H1 (cell line): ENCODE measurements around the gene AKAP8. TPM values are rescaled to one million over a fixed set of nuclear protein-coding genes. Genes with fewer than 3 reads are reported as not detected.

Source experiments
- CTCF ChIA-PET: fragments of 300-600 bp; sonication (Branson Sonifier 250); formaldehyde crosslinking; loops from one replicate; lab custom pipeline; 2021; ENCODE audit not compliant: partially characterized antibody; lab: Charles Lee
- POLR2A ChIA-PET: fragments of 300-600 bp; sonication (Branson Sonifier 250); formaldehyde crosslinking; loops from one replicate; lab custom pipeline; 2021; ENCODE audit warnings: inconsistent platforms; ENCODE audit not compliant: partially characterized antibody; lab: Charles Lee
- DNase-seq, 2 experiments: peaks; one replicate each; pipeline versions ENCODE4 v3.0.0 to v3.0.0-alpha.2; 2010 to 2022; ENCODE audit warnings: low spot score in 2 of 2, low read depth in 1 of 2, mixed read lengths in 1 of 2
- FAIRE-seq: peaks from 2 replicates; lab custom pipeline; 2011; peaks lifted over from hg19 to GRCh38; lab: Jason Lieb, UNC
- H2AFZ ChIP-seq: 2 replicates; pipeline ENCODE4 v1.8.1; 2012; ENCODE audit warnings: low read length, inconsistent platforms
- H2AK5ac ChIP-seq: 2 replicates; pipeline ENCODE4 v1.6.1; 2013; ENCODE audit warnings: low read depth, low read length
- H2BK120ac ChIP-seq: replicated peaks from 2 replicates; pipeline ENCODE3; 2013; ENCODE audit warnings: low read depth, low read length, inconsistent platforms
- H2BK12ac ChIP-seq: 2 replicates; pipeline ENCODE4 v1.6.1; 2013; ENCODE audit warnings: low read depth, low read length
- H2BK15ac ChIP-seq: 2 replicates; pipeline ENCODE4 v1.6.1; 2013; ENCODE audit warnings: low read length
- H2BK20ac ChIP-seq: 2 replicates; pipeline ENCODE4 v1.6.1; 2013; ENCODE audit warnings: low read length
- H2BK5ac ChIP-seq: 2 replicates; pipeline ENCODE4 v1.6.1; 2013; ENCODE audit warnings: low read depth, low read length
- H3K14ac ChIP-seq: 2 replicates; pipeline ENCODE4 v1.6.1; 2013; ENCODE audit warnings: inconsistent platforms; ENCODE audit not compliant: insufficient read length
- H3K18ac ChIP-seq: 2 replicates; pipeline ENCODE4 v1.6.1; 2013; ENCODE audit warnings: low read length; ENCODE audit errors: extremely low read depth
- H3K23ac ChIP-seq: 2 replicates; pipeline ENCODE4 v1.6.1; 2013; ENCODE audit warnings: inconsistent platforms; ENCODE audit not compliant: insufficient read length
- H3K23me2 ChIP-seq: 2 replicates; pipeline ENCODE4 v1.6.1; 2013; ENCODE audit warnings: low read depth, low read length
- H3K27ac ChIP-seq: 2 replicates; pipeline ENCODE4 v1.6.1; 2011; ENCODE audit warnings: low read depth, low read length, inconsistent platforms
- H3K27me3 ChIP-seq, 4 experiments: replicated peaks in 1 of 4; 1 replicate in 1 of 4; 2 replicates in 3 of 4; pipeline versions ENCODE4 v1.6.1 to v1.8.1; 2011 to 2013; ENCODE audit warnings: low read length in 3 of 4, mild to moderate bottlenecking in 3 of 4, inconsistent platforms in 2 of 4, mixed read lengths in 2 of 4, moderate library complexity in 1 of 4; ENCODE audit not compliant: control insufficient read depth in 3 of 4, insufficient read depth in 3 of 4; ENCODE audit errors: extremely low read depth in 1 of 4
- H3K36me3 ChIP-seq, 4 experiments: 2 replicates each; pipeline versions ENCODE4 v1.6.1 to v1.8.1; 2011 to 2013; ENCODE audit warnings: mild to moderate bottlenecking in 4 of 4, low read length in 3 of 4, moderate library complexity in 2 of 4, control low read depth in 1 of 4, inconsistent platforms in 1 of 4; ENCODE audit not compliant: insufficient read depth in 4 of 4, control insufficient read depth in 2 of 4
- H3K4ac ChIP-seq: replicated peaks from 2 replicates; pipeline ENCODE3; 2013; ENCODE audit warnings: low read length, low read depth, mixed read lengths, inconsistent platforms; ENCODE audit not compliant: insufficient read length
- H3K4me1 ChIP-seq, 4 experiments: replicated peaks in 1 of 4; 1 replicate in 1 of 4; 2 replicates in 3 of 4; pipeline versions ENCODE4 v1.6.1 to v1.8.1; 2011 to 2013; ENCODE audit warnings: low read length in 3 of 4, inconsistent platforms in 2 of 4, mixed read lengths in 1 of 4; ENCODE audit not compliant: insufficient read depth in 4 of 4, control insufficient read depth in 3 of 4
- H3K4me2 ChIP-seq, 2 experiments: 2 replicates each; pipeline versions ENCODE4 v1.6.1 to v1.8.1; 2011 to 2013; ENCODE audit warnings: low read depth in 2 of 2, low read length in 2 of 2, control low read depth in 1 of 2, inconsistent platforms in 1 of 2, mild to moderate bottlenecking in 1 of 2; ENCODE audit not compliant: insufficient read depth in 1 of 2
- H3K4me3 ChIP-seq, 4 experiments: fragments of 200-600, 300-600 bp in 1 of 4; sonication (generic), shearing (Covaris generic), sonication (Bioruptor Twin) in 1 of 4; 2 replicates each; pipeline versions ENCODE4 v1.5.1 to v1.8.1; 2011 to 2016; ENCODE audit warnings: low read length in 4 of 4, low read depth in 3 of 4, control low read depth in 2 of 4, inconsistent platforms in 2 of 4, mild to moderate bottlenecking in 2 of 4, mixed read lengths in 1 of 4, moderate library complexity in 1 of 4; ENCODE audit not compliant: insufficient read depth in 2 of 4; ENCODE audit errors: extremely low read depth in 1 of 4
- H3K56ac ChIP-seq: replicated peaks from 2 replicates; pipeline ENCODE3; 2013; ENCODE audit warnings: low read depth, mild to moderate bottlenecking, mixed read lengths, low read length, inconsistent platforms; ENCODE audit not compliant: insufficient read length
- H3K79me1 ChIP-seq: 2 replicates; pipeline ENCODE4 v1.6.1; 2013; ENCODE audit warnings: low read depth, low read length, control low read depth
- H3K79me2 ChIP-seq, 2 experiments: 2 replicates each; pipeline versions ENCODE4 v1.6.1 to v1.8.1; 2012 to 2013; ENCODE audit warnings: low read length in 2 of 2, mild to moderate bottlenecking in 2 of 2, inconsistent platforms in 1 of 2; ENCODE audit not compliant: insufficient read depth in 2 of 2, control insufficient read depth in 1 of 2
- H3K9ac ChIP-seq, 4 experiments: replicated peaks in 1 of 4; 1 replicate in 1 of 4; 2 replicates in 3 of 4; pipeline versions ENCODE4 v1.6.1 to v1.8.1; 2011 to 2013; ENCODE audit warnings: low read depth in 3 of 4, low read length in 3 of 4, control low read depth in 2 of 4, mild to moderate bottlenecking in 2 of 4, moderate library complexity in 2 of 4, inconsistent platforms in 1 of 4; ENCODE audit errors: extremely low read depth in 1 of 4
- H3K9me3 ChIP-seq, 2 experiments: 2 replicates each; pipeline versions ENCODE4 v1.6.1 to v1.8.1; 2012 to 2013; ENCODE audit warnings: mild to moderate bottlenecking in 2 of 2, moderate library complexity in 2 of 2, control low read depth in 1 of 2, inconsistent platforms in 1 of 2, low read depth in 1 of 2, low read length in 1 of 2, mixed read lengths in 1 of 2; ENCODE audit not compliant: insufficient read depth in 2 of 2
- H4K20me1 ChIP-seq, 2 experiments: replicated peaks in 1 of 2; 2 replicates each; pipeline versions ENCODE3 to v1.8.1; 2011 to 2013; ENCODE audit warnings: inconsistent platforms in 2 of 2, low read length in 2 of 2, mild to moderate bottlenecking in 1 of 2; ENCODE audit not compliant: insufficient read depth in 2 of 2, control insufficient read depth in 1 of 2
- H4K5ac ChIP-seq: 2 replicates; pipeline ENCODE4 v1.6.1; 2013; ENCODE audit warnings: low read length, low read depth, mixed read lengths, inconsistent platforms; ENCODE audit not compliant: insufficient read length
- H4K8ac ChIP-seq: 2 replicates; pipeline ENCODE4 v1.8.0; 2013; ENCODE audit warnings: mild to moderate bottlenecking, moderate library complexity, low read length, inconsistent platforms; ENCODE audit not compliant: insufficient read depth; ENCODE audit errors: extremely low read depth
- H4K91ac ChIP-seq: replicated peaks from 2 replicates; pipeline ENCODE3; 2013; ENCODE audit warnings: low read length, mixed read lengths, inconsistent platforms; ENCODE audit not compliant: insufficient read length
- CHD2 ChIP-seq: IDR thresholded peaks from 2 replicates; pipeline ENCODE4 v1.6.1; 2012; ENCODE audit warnings: low read length, improper control_type of control experiment
- EGR1 ChIP-seq: IDR thresholded peaks from 2 replicates; pipeline ENCODE4 v1.6.1; 2011; ENCODE audit warnings: low read depth, low read length, borderline replicate concordance
- GABPA ChIP-seq: IDR thresholded peaks from 2 replicates; pipeline ENCODE4 v1.6.1; 2011; ENCODE audit warnings: mild to moderate bottlenecking, low read length, moderate library complexity, borderline replicate concordance; ENCODE audit not compliant: insufficient read depth
- KDM1A ChIP-seq: fragments of 200-600, 300-600 bp; sonication (generic); IDR thresholded peaks from 2 replicates; pipeline ENCODE4 v1.7.1; 2016; ENCODE audit warnings: mild to moderate bottlenecking, low read length, borderline replicate concordance
- KDM4A ChIP-seq: IDR thresholded peaks from one replicate; pipeline ENCODE4 v1.7.1; 2012; ENCODE audit warnings: low read depth, mild to moderate bottlenecking, moderate library complexity, low read length, inconsistent platforms; ENCODE audit not compliant: severe bottlenecking
- MAFK ChIP-seq: IDR thresholded peaks from 2 replicates; pipeline ENCODE4 v1.6.1; 2012; ENCODE audit warnings: low read depth, mild to moderate bottlenecking, improper control_type of control experiment, low read length
- NRF1 ChIP-seq: IDR thresholded peaks from 2 replicates; pipeline ENCODE4 v1.6.1; 2011; ENCODE audit warnings: mild to moderate bottlenecking, low read depth, low read length, improper control_type of control experiment
- RFX5 ChIP-seq: IDR thresholded peaks from 2 replicates; pipeline ENCODE4 v1.6.1; 2011; ENCODE audit warnings: low read depth, low read length, improper control_type of control experiment, borderline replicate concordance
- SRF ChIP-seq: IDR thresholded peaks from 2 replicates; pipeline ENCODE4 v1.6.1; 2011; ENCODE audit warnings: mild to moderate bottlenecking, low read depth, low read length, moderate library complexity
- WGBS, 2 experiments: shearing (Covaris generic) in 1 of 2; methylation state at CpG; one replicate each; pipeline versions ENCODE4 v1.1.6 to v1.1.7; 2013 to 2015; ENCODE audit warnings: low lambda C conversion rate in 2 of 2, mixed read lengths in 2 of 2, inconsistent platforms in 1 of 2, low coverage in 1 of 2, missing lambda C conversion rate in 1 of 2; ENCODE audit not compliant: insufficient replicate concordance in 2 of 2, insufficient coverage in 1 of 2, insufficient read length in 1 of 2; ENCODE audit errors: extremely low coverage in 1 of 2, missing lambda C conversion rate in 1 of 2; 5-methylcytosine and 5-hydroxymethylcytosine counted together
- polyA plus RNA-seq, 7 experiments: library from polyadenylated mRNA; depleted of rRNA in 3 of 7; stranded (reverse) in 5 of 7; unstranded in 2 of 7; fragments of >200 nt in 5 of 7; fragments of 200-250 nt in 2 of 7; gene quantifications; 1 replicate in 5 of 7; 2 replicates in 1 of 7; 4 replicates in 1 of 7; pipeline versions ENCODE4 v1.2.1 to v1.2.3, GENCODE V29; 2011 to 2013; ENCODE audit warnings: missing spikeins in 2 of 7, mixed read lengths in 2 of 7
- total RNA-seq: library from RNA; stranded (reverse); fragmentation: NEBNext Ultra II Directional; extraction: Animal tissue kit (Norgen Biotek cat#: 25700); gene quantifications from 2 replicates; pipeline ENCODE4 v1.2.1, GENCODE V29; 2021
- TF ChIP-seq, protein P1 (sequence below): IDR thresholded peaks from 2 replicates; pipeline ENCODE4 v1.6.1; 2012; ENCODE audit warnings: inconsistent platforms

The AKAP8 gene
- total and polyA plus RNA-seq, 2 of the 8 experiments (the other 6 are each of a cell fraction or from before 2014, with no cell fraction given): 17.0 to 41.0 TPM

DNA sequence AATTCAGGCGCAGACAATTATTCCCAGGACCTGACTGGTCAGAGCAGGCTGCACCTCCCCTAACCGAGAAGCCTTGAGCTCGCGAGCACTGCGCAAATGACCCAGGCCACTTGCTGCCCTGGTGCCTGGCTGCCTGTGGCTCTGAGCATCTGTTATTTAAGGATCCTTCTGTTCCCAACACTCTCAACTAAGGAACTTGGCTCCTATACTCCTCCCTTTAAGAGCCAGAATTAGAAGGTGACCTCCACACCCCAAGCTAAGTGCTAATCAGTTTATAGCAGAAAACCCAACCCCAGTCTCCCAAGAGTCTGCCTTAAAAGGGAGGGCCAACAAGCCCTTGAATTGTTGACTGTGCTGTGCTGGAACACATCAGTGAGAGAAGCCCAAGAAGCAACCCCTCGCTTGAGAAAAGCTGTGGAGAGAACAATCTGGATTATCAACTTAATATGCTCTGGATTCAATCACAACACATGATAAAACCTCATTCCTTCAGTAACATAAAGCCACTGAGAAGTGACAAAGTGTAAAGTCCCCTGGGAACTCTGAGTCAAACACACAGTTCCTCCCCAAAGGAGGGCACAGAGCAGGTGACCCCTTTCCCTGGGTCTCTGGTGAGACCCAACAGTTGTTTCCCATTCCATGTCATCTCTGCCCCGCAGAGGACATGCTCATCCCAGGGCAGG, 24.7 kb upstream of the AKAP8 start:
- Histone ChIP-seq H3K23ac (no peak overlapping the region), H3K36me3 (peaks cover 9 to 27% (median 13%) of the 10 kb centered on the region in 4 experiments; a peak in 7 of 8 replicates), H2AK5ac (no peak overlapping the region), H4K91ac (no peak overlapping the region), H4K8ac (no peak overlapping the region), H3K9ac (no peak overlapping the region), H2BK5ac (no peak overlapping the region), H3K79me2 (peaks cover 19 to 87% of the 10 kb centered on the region in 2 experiments), H3K4me2 (no peak overlapping the region), H2AFZ (no peak overlapping the region), H3K9me3 (no peaks in the 10 kb centered on the region), H3K56ac (no peak overlapping the region), H3K27ac (no peak overlapping the region), H2BK20ac (no peak overlapping the region), H2BK12ac (no peak overlapping the region), H2BK15ac (no peak overlapping the region), H3K27me3 (no peaks in the 10 kb centered on the region), H4K5ac (no peak overlapping the region), H3K4me1 (no peaks in the 10 kb centered on the region), H2BK120ac (no peak overlapping the region), H3K4ac (no peak overlapping the region), H3K23me2 (no peaks in the 10 kb centered on the region), H3K79me1 (peaks cover 29% of the 10 kb centered on the region), H3K4me3 (no peak overlapping the region), H4K20me1 (peaks cover 19 to 31% of the 10 kb centered on the region in 2 experiments), H3K14ac (no peak overlapping the region), H3K18ac (no peak overlapping the region)
- FAIRE-seq (no peak), DNase-seq (no peak)
- ChIA-PET POLR2A (interaction anchor here (0.9 to 4.4 kb wide), 5 partner anchors 9 to 25 kb away, joined by 3 to 35 read pairs (median 7); partner anchors contain the start of genes AKAP8 and AKAP8L), CTCF (interaction anchor here (0.6 to 1.4 kb wide), 3 partner anchors 17 to 152 kb away, joined by 3 read pairs; no protein-coding TSS in a partner anchor)
- 90% methylated on average over 7 of the region's 7 CpGs; no CpG with 5 or more reads in 1 of the 2 experiments for WGBS, 2 experiments
- TF ChIP-seq KDM4A (no peak), NRF1 (no peak), CHD2 (no peak), MAFK (no peak), GABPA (no peak), SRF (no peak), KDM1A (no peak), EGR1 (no peak), RFX5 (no peak)
- TF ChIP-seq, protein P1, sequence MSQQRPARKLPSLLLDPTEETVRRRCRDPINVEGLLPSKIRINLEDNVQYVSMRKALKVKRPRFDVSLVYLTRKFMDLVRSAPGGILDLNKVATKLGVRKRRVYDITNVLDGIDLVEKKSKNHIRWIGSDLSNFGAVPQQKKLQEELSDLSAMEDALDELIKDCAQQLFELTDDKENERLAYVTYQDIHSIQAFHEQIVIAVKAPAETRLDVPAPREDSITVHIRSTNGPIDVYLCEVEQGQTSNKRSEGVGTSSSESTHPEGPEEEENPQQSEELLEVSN: no peak
